Esophagus squamous epithelium (tissue), 5 donors: ENCODE results near the gene PPARA. TPM values are rescaled to one million over a fixed set of nuclear protein-coding genes. Genes with fewer than 3 reads are reported as not detected.
A peak's percentile ranks its signal among the peaks of the same experiment; 100 is the strongest.

Experiments used
- DNase-seq: peaks from one replicate; lab custom pipeline; 2025; lab: John Stamatoyannopoulos, UW
- H3K27ac ChIP-seq, 4 donors: fragments of 200-600 bp; sonication (generic); one replicate each; pipeline ENCODE4 v1.5.1; 2016 to 2019; ENCODE audit warnings: mild to moderate bottlenecking in 1 of 4
- H3K27me3 ChIP-seq, 4 donors: fragments of 200-600 bp; sonication (generic); 1 replicate in 3 of 4; 2 replicates in 1 of 4; pipeline versions ENCODE4 v1.5.1 to v1.6.0; 2017 to 2021; ENCODE audit warnings: antibody characterized with exemption in 1 of 4
- H3K36me3 ChIP-seq, 3 donors: fragments of 200-600 bp; sonication (generic); one replicate each; pipeline ENCODE4 v1.5.1; 2016 to 2019
- H3K4me1 ChIP-seq, 3 donors: fragments of 200-600 bp; sonication (generic); one replicate each; pipeline ENCODE4 v1.5.1; 2017 to 2019
- H3K4me3 ChIP-seq, 4 donors: fragments of 200-600 bp; sonication (generic); 1 replicate in 3 of 4; 2 replicates in 1 of 4; pipeline ENCODE4 v1.5.1; 2016 to 2019; ENCODE audit warnings: mild to moderate bottlenecking in 2 of 4, moderate library complexity in 1 of 4
- H3K9me3 ChIP-seq, 3 donors: fragments of 200-600 bp; sonication (generic); one replicate each; pipeline ENCODE4 v1.5.1; 2016 to 2019
- CTCF ChIP-seq, 6 experiments: fragments of 450-650 bp in 4 of 6; fragments of 200-600 bp in 2 of 6; sonication (generic) in 2 of 6; IDR thresholded peaks; one replicate each; pipeline ENCODE4 v1.5.1; 2016 to 2019; ENCODE audit warnings: antibody characterized with exemption in 6 of 6, mild to moderate bottlenecking in 4 of 6, moderate library complexity in 4 of 6
- POLR2A ChIP-seq, 4 donors: fragments of 450-650 bp; IDR thresholded peaks; one replicate each; pipeline ENCODE4 v1.6.1; 2017; ENCODE audit warnings: antibody characterized with exemption in 4 of 4, mild to moderate bottlenecking in 4 of 4, moderate library complexity in 3 of 4
- WGBS, 2 donors: methylation state at CpG; one replicate each; pipeline ENCODE4 v1.1.5; 2018; 5-methylcytosine and 5-hydroxymethylcytosine counted together
- intact Hi-C: fragments of 100-400 bp; cut with DNase I; formaldehyde crosslinking; loops from one replicate; pipeline ENCODE4 v1.15.0; 2022
- total RNA-seq, 4 donors: library from RNA; depleted of rRNA; stranded (reverse); fragments of >200 nt; gene quantifications; one replicate each; pipeline ENCODE4 v1.1.0, GENCODE V29; 2016
- donor health status: DM: yes; HTN: yes; CAD: no.

PPARA gene
- total RNA-seq, 4 donors from 2014 or later, result 7.7 to 18.5 (median 10.1) TPM

DNA sequence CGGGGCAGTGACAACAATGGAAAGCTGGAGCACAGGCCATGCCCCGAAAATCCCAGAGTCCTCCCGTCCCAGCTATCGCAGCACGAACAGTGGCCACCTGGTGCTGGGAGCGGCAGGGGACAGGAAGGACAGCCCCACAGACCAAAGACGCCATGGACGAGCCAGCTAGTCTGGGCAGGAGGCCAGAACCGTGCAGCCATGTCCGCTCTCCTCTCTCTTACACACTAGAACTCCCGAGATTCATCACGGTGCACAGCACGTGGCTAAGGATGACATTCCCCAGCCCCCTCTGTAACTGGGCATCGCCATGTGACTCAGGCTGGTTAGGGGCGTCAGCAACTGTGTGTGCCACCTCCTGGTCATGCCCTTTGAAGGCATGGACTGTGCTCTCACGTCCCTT is 95.2 kb downstream of the PPARA start:
- Histone ChIP-seq H3K4me3 (no peak overlapping the region), H3K4me1 (peaks cover 4 to 41% (median 8%) of the 10 kb centered on the region in 3 donors), H3K27ac (peak overlapping the region in 2 of 4 donors; percentile 7 to 29), H3K27me3 (no peaks in the 10 kb centered on the region), H3K36me3 (peaks cover 0 to 39% (median 4%) of the 10 kb centered on the region in 3 donors), H3K9me3 (no peaks in the 10 kb centered on the region)
- intact Hi-C loops, result no loop called here
- 56 to 62% methylated on average over 5 to 7 of the region's 16 CpGs for WGBS, 2 donors
- DNase-seq, result no peak
- no peak for TF ChIP-seq POLR2A (IDR thresholded peaks at IDR 0.05)
- TF ChIP-seq CTCF (IDR thresholded peaks at IDR 0.05), result no peak

DNA sequence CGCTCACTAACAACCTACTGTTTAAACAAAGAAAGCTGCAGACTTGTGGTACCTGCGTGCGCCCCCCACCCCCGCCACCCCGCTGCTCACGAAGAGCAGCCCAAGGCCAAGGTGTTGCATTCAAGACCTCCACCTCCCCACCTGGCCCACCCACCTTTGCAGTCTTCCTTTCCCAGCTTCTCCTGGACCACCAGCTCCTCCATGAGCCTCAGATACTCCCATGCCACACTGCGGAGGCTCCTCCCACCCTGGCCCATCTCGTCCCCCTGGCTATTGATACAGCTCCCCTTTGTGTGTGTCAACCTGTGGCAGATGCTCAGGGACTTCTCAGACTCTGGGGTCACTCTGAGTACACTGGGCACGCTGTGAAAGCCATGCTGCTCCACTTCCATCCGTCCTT is 95.9 kb downstream of the PPARA start:
- Histone ChIP-seq H3K36me3 (peaks cover 0 to 32% (median 4%) of the 10 kb centered on the region in 3 donors), H3K9me3 (no peaks in the 10 kb centered on the region), H3K27me3 (no peaks in the 10 kb centered on the region), H3K4me1 (peaks cover 9 to 47% (median 15%) of the 10 kb centered on the region in 3 donors), H3K27ac (no peak overlapping the region), H3K4me3 (no peak overlapping the region)
- TF ChIP-seq POLR2A (IDR thresholded peaks at IDR 0.05) (no peak), CTCF (IDR thresholded peaks at IDR 0.05) (no peak)
- no peak for DNase-seq
- WGBS, 2 donors, result 95 to 97% methylated on average over 4 to 10 of the region's 10 CpGs
- intact Hi-C loops, result no loop called here

DNA sequence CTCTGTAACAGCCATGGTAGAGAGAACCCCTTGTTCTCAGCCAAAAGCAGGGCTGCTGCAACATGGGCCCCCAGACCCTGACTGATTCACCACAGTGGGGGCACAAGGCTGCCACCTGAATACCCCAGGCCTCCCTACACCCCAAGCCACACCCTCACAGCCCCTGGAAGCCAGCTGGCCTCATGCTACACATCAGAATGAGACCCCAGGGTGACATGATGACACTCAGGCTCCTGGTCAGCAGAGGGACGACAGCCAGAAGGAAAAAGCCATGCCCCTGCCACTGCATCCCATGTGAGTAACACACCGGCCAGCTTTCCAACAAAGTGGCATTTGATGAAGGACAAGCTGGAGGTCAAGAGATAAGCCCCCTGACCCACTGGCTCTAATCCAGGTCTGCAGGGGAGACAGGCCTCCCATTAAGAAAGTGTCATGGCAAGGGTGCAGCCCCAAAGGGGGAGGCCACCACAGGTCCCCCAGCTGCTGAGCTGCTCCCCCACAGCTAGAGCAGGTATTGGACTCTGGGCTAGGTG is 97.2 kb downstream of the PPARA start:
- no peak for DNase-seq
- Histone ChIP-seq H3K27ac (no peak overlapping the region), H3K36me3 (peaks cover 0 to 28% (median 4%) of the 10 kb centered on the region in 3 donors), H3K4me1 (peaks cover 12 to 54% (median 17%) of the 10 kb centered on the region in 3 donors), H3K4me3 (no peak overlapping the region), H3K27me3 (no peaks in the 10 kb centered on the region), H3K9me3 (no peaks in the 10 kb centered on the region)
- whole genome bisulfite sequencing, 2 donors, result 100% methylated on average over 1 of the region's 2 CpGs; no CpG with 5 or more reads in 1 of the 2 donors
- intact Hi-C loops, result no loop called here
- TF ChIP-seq CTCF (IDR thresholded peaks at IDR 0.05) (no peak), POLR2A (IDR thresholded peaks at IDR 0.05) (no peak)

- Histone ChIP-seq H3K4me1 (peaks cover 12 to 48% (median 17%) of the 10 kb centered on the region in 3 donors), H3K27ac (peak within 1 kb of the TSS; percentile 88 to 94 (median 94)), H3K27me3 (no peaks in the 10 kb centered on the region), H3K9me3 (no peaks in the 10 kb centered on the region), H3K36me3 (peaks cover 0 to 2% (median 0%) of the 10 kb centered on the region in 3 donors), H3K4me3 (peak within 1 kb of the TSS; percentile 56 to 92 (median 84))
- WGBS, 2 donors, result 0% methylated on average over 3 to 4 of the region's 89 CpGs
- DNase-seq, result peak; percentile 29
- TF ChIP-seq POLR2A (IDR thresholded peaks at IDR 0.05) (peak in 3 of 4 donors; percentile 48 to 87 (median 76)), CTCF (IDR thresholded peaks at IDR 0.05) (peak in 2 of 6 experiments; percentile 12 to 17)
- intact Hi-C loops, result no loop called here
Observed at GRCh38 chr22:46250035-46250782, 99.9 kb downstream of the PPARA start, which contains the start of gene CDPF1. CDPF1 (minus strand) TSS chr22:46250293; CDS start chr22:46248284, 2,009 bp downstream.

DNA sequence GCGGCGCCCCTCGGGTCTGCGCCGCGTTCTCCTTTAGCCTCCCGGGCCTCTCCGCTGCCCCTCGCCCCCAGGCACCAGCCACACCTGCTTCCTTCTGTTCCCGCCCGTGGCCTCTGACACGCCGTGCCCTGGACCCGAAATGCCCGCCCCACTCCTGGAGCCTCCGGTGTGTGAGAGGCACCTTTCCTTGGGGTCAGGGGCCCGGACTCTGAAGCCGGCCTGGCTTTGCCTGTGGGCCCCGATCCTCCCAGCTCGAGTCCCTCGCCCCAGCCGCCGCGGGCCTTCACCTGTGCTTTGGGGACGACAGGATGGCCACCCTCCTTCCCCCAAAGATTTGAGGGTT is 100.4 kb downstream of the PPARA start:
- no peaks in the 10 kb centered on the region for H3K9me3 ChIP-seq
- TF ChIP-seq POLR2A (IDR thresholded peaks at IDR 0.05) (no peak), CTCF (IDR thresholded peaks at IDR 0.05) (no peak)
- no peaks in the 10 kb centered on the region for H3K27me3 ChIP-seq
- H3K36me3 ChIP-seq, result no peaks in the 10 kb centered on the region
- 2 to 4% methylated on average over 10 to 18 of the region's 25 CpGs for WGBS, 2 donors
- peak overlapping the region; percentile 88 to 94 (median 94) for H3K27ac ChIP-seq
- H3K4me3 ChIP-seq, result peak overlapping the region; percentile 56 to 92 (median 84)
- H3K4me1 ChIP-seq, result peaks cover 12 to 43% (median 17%) of the 10 kb centered on the region in 3 donors
- no peak for DNase-seq
- intact Hi-C loops, result no loop called here
